Activated CD8-positive, alpha-beta memory T cell treated with anti-CD3 and anti-CD28 coated beads, Interleukin-2, amount 50 U/mL, for 4 hours (primary cell): ENCODE results near the gene TRIM44.

Source experiments
- DNase-seq: peaks from one replicate; pipeline ENCODE4 v3.0.0-alpha.2; 2020

The TRIM44 gene

GRCh38 chr11:35864131-35864530 lies 201.6 kb downstream of the TRIM44 start:
- DNase-seq = no peak

GRCh38 chr11:35866601-35867000 lies 204.0 kb downstream of the TRIM44 start:
- no peak for DNase-seq
